ENCODE results near the gene MAPKAPK3. TPM values are rescaled to one million over a fixed set of nuclear protein-coding genes. Genes with fewer than 3 reads are reported as not detected.

MAPKAPK3 gene
- total RNA-seq, 4 donors from 2014 or later = 17.2 to 53.7 (median 18.0) TPM

GRCh38 chr3:50582083-50582482, 34.9 kb upstream of the MAPKAPK3 start:
- Histone ChIP-seq H3K4me3 (no peak overlapping the region), H3K27me3 (no peaks in the 10 kb centered on the region), H3K27ac (peak overlapping the region in 1 of 4 donors; percentile 26), H3K4me1 (peaks cover 0 to 5% (median 0%) of the 10 kb centered on the region in 4 donors), H3K36me3 (peaks cover 0 to 81% (median 0%) of the 10 kb centered on the region in 3 donors), H3K9me3 (no peaks in the 10 kb centered on the region)
- TF ChIP-seq CTCF (IDR thresholded peaks at IDR 0.05) (no peak), EP300 (IDR thresholded peaks at IDR 0.05) (no peak), POLR2A (IDR thresholded peaks at IDR 0.05) (no peak)
- WGBS, 2 donors = 68 to 73% methylated on average over 3 to 9 of the region's 9 CpGs
- no peak for DNase-seq (ENCODE audit: low spot score in 2 of 2)

GRCh38 chr3:50583897-50584296, 33.1 kb upstream of the MAPKAPK3 start:
- Histone ChIP-seq H3K9me3 (no peaks in the 10 kb centered on the region), H3K4me3 (no peak overlapping the region), H3K27me3 (no peaks in the 10 kb centered on the region), H3K27ac (peak overlapping the region in 1 of 4 donors; percentile 61), H3K4me1 (peaks cover 0 to 5% (median 0%) of the 10 kb centered on the region in 4 donors), H3K36me3 (peaks cover 0 to 63% (median 0%) of the 10 kb centered on the region in 3 donors)
- peak; percentile 63 to 78 for DNase-seq (ENCODE audit: low spot score in 2 of 2)
- TF ChIP-seq CTCF (IDR thresholded peaks at IDR 0.05) = no peak
- peak; percentile 64 to 87 for TF ChIP-seq EP300 (IDR thresholded peaks at IDR 0.05)
- WGBS, 2 donors = 90 to 95% methylated on average over 4 to 6 of the region's 6 CpGs

GRCh38 chr3:50584391-50584790, 32.6 kb upstream of the MAPKAPK3 start:
- peaks cover 0 to 58% (median 0%) of the 10 kb centered on the region in 3 donors for H3K36me3 ChIP-seq
- no peak for DNase-seq (ENCODE audit: low spot score in 2 of 2)
- no peak for TF ChIP-seq POLR2A (IDR thresholded peaks at IDR 0.05)
- TF ChIP-seq CTCF (IDR thresholded peaks at IDR 0.05) = no peak
- no peak for TF ChIP-seq EP300 (IDR thresholded peaks at IDR 0.05)

GRCh38 chr3:50585919-50586762, 30.8 kb upstream of the MAPKAPK3 start:
- Histone ChIP-seq H3K4me3 (no peak overlapping the region), H3K27me3 (no peaks in the 10 kb centered on the region), H3K27ac (no peak overlapping the region), H3K4me1 (peaks cover 0 to 11% (median 6%) of the 10 kb centered on the region in 4 donors), H3K36me3 (peaks cover 0 to 40% (median 0%) of the 10 kb centered on the region in 3 donors), H3K9me3 (no peaks in the 10 kb centered on the region)
- TF ChIP-seq EP300 (IDR thresholded peaks at IDR 0.05) (no peak), POLR2A (IDR thresholded peaks at IDR 0.05) (no peak), CTCF (IDR thresholded peaks at IDR 0.05) (no peak)
- no peak for DNase-seq (ENCODE audit: low spot score in 2 of 2)
- 86 to 91% methylated on average over 5 to 6 of the region's 6 CpGs for WGBS, 2 donors

More at GRCh38 chr3:50584391-50584790, 32.6 kb upstream of the MAPKAPK3 start:
- Histone ChIP-seq H3K4me1 (peaks cover 0 to 5% (median 0%) of the 10 kb centered on the region in 4 donors), H3K27ac (peak overlapping the region in 1 of 4 donors; percentile 61), H3K4me3 (no peak overlapping the region), H3K9me3 (no peaks in the 10 kb centered on the region), H3K27me3 (no peaks in the 10 kb centered on the region)
- WGBS, 2 donors = 43 to 53% methylated on average over 2 of the region's 2 CpGs

GRCh38 chr3:50586763-50587070, 30.2 kb upstream of the MAPKAPK3 start:
- Histone ChIP-seq H3K27me3 (no peaks in the 10 kb centered on the region), H3K4me1 (peaks cover 0 to 17% (median 10%) of the 10 kb centered on the region in 4 donors), H3K36me3 (peaks cover 0 to 34% (median 0%) of the 10 kb centered on the region in 3 donors), H3K27ac (no peak overlapping the region), H3K4me3 (no peak overlapping the region), H3K9me3 (no peaks in the 10 kb centered on the region)
- DNase-seq (ENCODE audit: low spot score in 2 of 2) = no peak
- 71 to 73% methylated on average over 3 of the region's 3 CpGs for WGBS, 2 donors
- TF ChIP-seq POLR2A (IDR thresholded peaks at IDR 0.05) = no peak
- TF ChIP-seq CTCF (IDR thresholded peaks at IDR 0.05) = no peak
- no peak for TF ChIP-seq EP300 (IDR thresholded peaks at IDR 0.05)
